Nephron (organoid): ENCODE results near the gene KIAA0040.

Experiments used
- H3K27ac Mint-ChIP-seq, 3 experiments: 2 replicates each; pipeline ENCODE4 v1.8.0; 2020; ENCODE audit warnings: mixed read lengths in 3 of 3, mild to moderate bottlenecking in 2 of 3, moderate library complexity in 1 of 3
- H3K27me3 Mint-ChIP-seq: 2 replicates; pipeline ENCODE4 v1.8.0; 2021; ENCODE audit warnings: low read depth, mild to moderate bottlenecking, moderate library complexity, mixed read lengths
- H3K36me3 Mint-ChIP-seq: 2 replicates; pipeline ENCODE4 v1.8.0; 2020; ENCODE audit warnings: low read depth, mixed read lengths
- H3K4me1 Mint-ChIP-seq: 2 replicates; pipeline ENCODE4 v1.8.0; 2020; ENCODE audit warnings: mixed read lengths
- H3K4me3 Mint-ChIP-seq, 3 experiments: 2 replicates each; pipeline ENCODE4 v1.8.0; 2020; ENCODE audit warnings: mild to moderate bottlenecking in 3 of 3, mixed read lengths in 3 of 3, moderate library complexity in 2 of 3
- H3K9me3 Mint-ChIP-seq: 2 replicates; pipeline ENCODE4 v1.8.0; 2020; ENCODE audit warnings: mixed read lengths
- TF ChIP-seq, protein P1 (sequence below), 3 experiments: fragments of 200-600 bp; sonication (generic); IDR thresholded peaks; one replicate each; pipeline ENCODE4 v1.5.0; 2021; ENCODE audit warnings: antibody characterized with exemption in 3 of 3; ENCODE audit not compliant: unreplicated experiment in 3 of 3

Gene KIAA0040

DNA sequence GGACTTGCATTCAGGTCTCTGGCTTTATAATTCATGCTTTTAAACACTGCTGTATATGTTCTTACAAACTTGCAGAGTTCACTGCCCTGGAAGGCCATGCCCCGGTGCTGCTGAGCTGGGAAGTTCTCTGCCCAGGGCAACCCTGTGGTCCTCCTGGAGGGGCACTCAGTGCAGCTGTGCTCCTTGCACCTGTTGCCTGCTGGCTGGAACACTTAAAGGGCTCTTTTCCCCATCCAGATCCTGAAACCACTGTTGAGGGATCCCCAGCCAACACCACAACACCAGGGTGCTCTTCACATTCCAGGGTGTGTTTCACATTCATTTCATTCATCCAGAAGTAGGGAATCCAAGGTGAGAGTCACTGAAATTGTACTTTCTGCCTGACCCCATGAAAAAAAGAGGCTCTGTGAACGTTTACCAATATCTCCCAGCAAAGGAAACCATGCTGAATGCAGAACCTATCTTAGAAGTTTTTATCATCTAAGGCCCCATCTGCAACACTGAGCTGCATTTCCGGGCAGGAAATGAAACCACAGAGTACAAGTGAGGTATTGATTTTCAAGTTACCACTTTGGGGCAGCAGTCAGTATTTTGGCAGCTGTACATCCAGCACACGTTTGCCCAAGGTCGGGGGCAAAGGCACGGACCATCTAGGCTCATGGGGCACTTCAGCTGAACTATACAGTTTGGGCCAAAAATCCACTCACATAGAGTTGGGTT lies 16.4 kb upstream of the KIAA0040 start:
- Mint-ChIP-seq H3K9me3 (peaks cover 7% of the 10 kb centered on the region), H3K4me3 (no peak overlapping the region), H3K27ac (no peak overlapping the region), H3K36me3 (no peaks in the 10 kb centered on the region), H3K4me1 (peaks cover 8% of the 10 kb centered on the region), H3K27me3 (peaks cover 4% of the 10 kb centered on the region)
- TF ChIP-seq, protein P1, sequence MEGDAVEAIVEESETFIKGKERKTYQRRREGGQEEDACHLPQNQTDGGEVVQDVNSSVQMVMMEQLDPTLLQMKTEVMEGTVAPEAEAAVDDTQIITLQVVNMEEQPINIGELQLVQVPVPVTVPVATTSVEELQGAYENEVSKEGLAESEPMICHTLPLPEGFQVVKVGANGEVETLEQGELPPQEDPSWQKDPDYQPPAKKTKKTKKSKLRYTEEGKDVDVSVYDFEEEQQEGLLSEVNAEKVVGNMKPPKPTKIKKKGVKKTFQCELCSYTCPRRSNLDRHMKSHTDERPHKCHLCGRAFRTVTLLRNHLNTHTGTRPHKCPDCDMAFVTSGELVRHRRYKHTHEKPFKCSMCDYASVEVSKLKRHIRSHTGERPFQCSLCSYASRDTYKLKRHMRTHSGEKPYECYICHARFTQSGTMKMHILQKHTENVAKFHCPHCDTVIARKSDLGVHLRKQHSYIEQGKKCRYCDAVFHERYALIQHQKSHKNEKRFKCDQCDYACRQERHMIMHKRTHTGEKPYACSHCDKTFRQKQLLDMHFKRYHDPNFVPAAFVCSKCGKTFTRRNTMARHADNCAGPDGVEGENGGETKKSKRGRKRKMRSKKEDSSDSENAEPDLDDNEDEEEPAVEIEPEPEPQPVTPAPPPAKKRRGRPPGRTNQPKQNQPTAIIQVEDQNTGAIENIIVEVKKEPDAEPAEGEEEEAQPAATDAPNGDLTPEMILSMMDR (IDR thresholded peaks at IDR 0.05; ENCODE audit: unreplicated experiment in 3 of 3): no peak

DNA sequence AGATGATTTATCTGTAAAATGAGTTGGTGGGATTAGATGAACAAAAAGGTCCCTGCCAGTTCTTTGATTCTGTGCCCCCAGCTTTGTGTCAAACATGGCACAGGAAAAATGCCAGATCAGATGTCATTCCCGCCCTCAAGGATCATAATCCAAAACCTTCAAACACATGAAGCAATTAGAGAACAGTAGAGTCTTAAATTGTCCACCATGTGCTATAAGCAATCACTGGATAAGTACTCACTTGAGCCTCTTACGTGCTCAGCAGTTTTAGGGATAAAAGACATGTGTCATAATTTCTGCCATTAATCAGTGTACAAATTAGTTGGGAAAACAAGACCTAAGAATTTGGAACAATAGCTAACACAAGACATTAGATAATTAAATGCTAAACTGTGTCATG lies 15.4 kb upstream of the KIAA0040 start:
- Mint-ChIP-seq H3K36me3 (no peaks in the 10 kb centered on the region), H3K27ac (no peak overlapping the region), H3K27me3 (peaks cover 4% of the 10 kb centered on the region), H3K4me1 (peaks cover 10% of the 10 kb centered on the region), H3K4me3 (no peak overlapping the region), H3K9me3 (no peaks in the 10 kb centered on the region)
- TF ChIP-seq, protein P1 (IDR thresholded peaks at IDR 0.05; ENCODE audit: unreplicated experiment in 3 of 3): no peak

DNA sequence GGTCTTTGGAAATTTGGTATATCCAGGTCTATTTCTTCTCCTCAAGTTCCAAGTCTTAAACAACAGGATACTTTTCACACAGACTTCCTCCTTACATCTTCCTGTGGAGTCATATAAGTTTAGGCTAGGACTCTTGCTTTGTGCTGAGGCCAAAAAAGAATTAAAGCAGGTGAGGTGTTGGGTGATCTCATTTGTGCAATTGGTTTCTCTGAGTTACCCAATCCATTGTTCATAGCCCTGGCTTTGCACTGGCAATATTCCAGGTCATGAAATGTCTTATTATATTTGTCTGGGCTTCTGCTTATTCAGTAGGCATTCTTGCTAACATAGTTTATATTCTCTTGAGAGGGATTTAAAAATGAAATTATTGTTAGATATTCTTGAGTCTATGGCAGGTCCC lies 14.1 kb upstream of the KIAA0040 start:
- Mint-ChIP-seq H3K9me3 (no peaks in the 10 kb centered on the region), H3K27ac (no peak overlapping the region), H3K4me3 (no peak overlapping the region), H3K36me3 (no peaks in the 10 kb centered on the region), H3K4me1 (peaks cover 10% of the 10 kb centered on the region), H3K27me3 (peaks cover 4% of the 10 kb centered on the region)
- TF ChIP-seq, protein P1 (IDR thresholded peaks at IDR 0.05; ENCODE audit: unreplicated experiment in 3 of 3): no peak

DNA sequence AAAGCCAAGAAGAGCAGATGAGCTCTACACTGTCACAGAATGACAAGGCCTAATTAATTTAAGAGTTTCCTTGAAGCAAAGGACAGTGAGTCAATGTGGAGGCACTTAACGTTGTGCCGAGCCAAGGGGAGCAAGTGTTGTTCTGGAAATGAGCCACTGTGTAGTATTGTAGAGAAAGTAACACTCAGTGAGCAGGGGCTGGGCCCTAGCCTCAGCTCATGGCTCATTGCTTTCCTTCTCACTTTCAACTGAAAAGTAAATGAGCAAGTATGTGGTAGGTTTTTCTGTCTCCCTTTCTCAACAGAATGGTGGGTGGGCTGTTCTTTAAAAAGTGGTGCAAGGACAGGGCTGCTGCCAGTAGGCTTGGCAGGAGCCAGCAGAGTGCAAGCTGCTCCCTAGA lies 11.8 kb upstream of the KIAA0040 start:
- no peaks in the 10 kb centered on the region for H3K9me3 Mint-ChIP-seq
- peaks cover 27% of the 10 kb centered on the region for H3K4me1 Mint-ChIP-seq
- H3K36me3 Mint-ChIP-seq: no peaks in the 10 kb centered on the region
- H3K27ac Mint-ChIP-seq: peak overlapping the region in 1 of 3 experiments; percentile 9
- no peak overlapping the region for H3K4me3 Mint-ChIP-seq
- peaks cover 9% of the 10 kb centered on the region for H3K27me3 Mint-ChIP-seq
- TF ChIP-seq, protein P1 (IDR thresholded peaks at IDR 0.05; ENCODE audit: unreplicated experiment in 3 of 3): no peak

DNA sequence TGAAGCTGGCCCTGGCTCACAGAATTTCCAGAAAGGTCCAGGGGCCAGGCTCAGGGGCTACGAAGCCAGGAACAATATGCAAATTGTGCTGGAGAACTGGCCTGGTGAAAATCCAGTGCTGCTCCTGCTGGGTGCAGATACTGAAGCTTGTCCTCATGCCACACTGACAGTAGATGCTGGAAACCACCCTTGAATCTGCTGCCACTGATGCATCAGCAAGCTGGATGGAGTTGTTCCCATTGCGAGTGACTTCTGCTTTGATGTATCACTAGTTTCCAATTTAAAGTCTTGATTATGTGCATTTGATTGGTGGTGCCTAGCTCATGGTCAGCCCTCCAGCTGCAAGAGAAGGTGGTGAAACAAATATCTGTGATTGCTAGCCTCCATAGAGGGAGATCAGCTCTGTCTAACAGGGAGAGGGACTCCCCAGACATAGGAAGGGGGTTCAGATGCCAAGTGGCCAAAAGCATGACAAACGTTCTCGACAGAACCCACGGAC lies 11.0 kb upstream of the KIAA0040 start:
- Mint-ChIP-seq H3K4me3 (no peak overlapping the region), H3K9me3 (no peaks in the 10 kb centered on the region), H3K27ac (peak overlapping the region in 1 of 3 experiments; percentile 9), H3K27me3 (peaks cover 9% of the 10 kb centered on the region), H3K4me1 (peaks cover 27% of the 10 kb centered on the region), H3K36me3 (no peaks in the 10 kb centered on the region)
- TF ChIP-seq, protein P1 (IDR thresholded peaks at IDR 0.05; ENCODE audit: unreplicated experiment in 3 of 3): no peak
